ENCODE data around the gene TBC1D5.

Gene TBC1D5

GRCh38 chr3:17333446-17333845 lies 409.0 kb downstream of the TBC1D5 start:
- no peak for DNase-seq

DNA sequence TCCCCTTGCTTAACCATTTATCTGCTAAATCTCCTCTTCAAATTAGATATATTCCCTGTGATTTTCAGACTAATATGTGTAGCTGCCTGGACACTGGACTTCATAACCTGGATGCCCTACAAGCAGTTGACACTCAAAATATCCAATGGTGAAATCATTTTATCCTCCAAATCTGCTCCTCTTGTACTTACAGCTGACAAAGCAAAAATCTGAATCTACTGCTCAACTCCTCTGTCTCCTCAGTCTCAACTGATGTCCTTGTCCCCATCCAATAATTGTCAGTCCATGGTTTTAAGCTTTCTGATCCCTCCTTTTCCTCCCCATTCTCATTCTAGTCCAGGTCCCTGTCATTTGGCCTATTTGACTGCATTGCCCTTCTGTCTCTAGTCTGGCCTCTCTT lies 411.8 kb downstream of the TBC1D5 start:
- no peak for DNase-seq

GRCh38 chr3:17329927-17330326 lies 412.5 kb downstream of the TBC1D5 start:
- DNase-seq: no peak

GRCh38 chr3:17322106-17322793 lies 420.2 kb downstream of the TBC1D5 start:
- DNase-seq: no peak

DNA sequence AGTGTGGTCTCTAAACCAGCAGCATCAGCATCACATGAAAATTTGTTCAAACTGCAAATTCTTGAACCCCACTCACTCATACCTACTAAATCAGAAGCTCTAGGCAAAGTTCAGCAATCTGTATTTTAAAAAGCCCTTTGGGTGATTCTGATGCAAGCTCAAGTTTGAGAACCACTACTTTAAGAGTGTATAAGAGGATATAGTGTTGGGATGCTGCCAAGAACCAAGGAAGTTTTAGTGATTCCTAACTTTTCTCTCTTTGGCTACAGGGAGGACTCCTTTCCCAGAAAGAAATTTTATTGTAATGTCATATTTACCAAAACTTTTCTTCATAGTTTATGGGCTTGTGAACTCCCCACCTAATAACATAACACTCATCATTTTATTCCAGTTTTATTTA lies 422.2 kb downstream of the TBC1D5 start:
- DNase-seq: no peak

DNA sequence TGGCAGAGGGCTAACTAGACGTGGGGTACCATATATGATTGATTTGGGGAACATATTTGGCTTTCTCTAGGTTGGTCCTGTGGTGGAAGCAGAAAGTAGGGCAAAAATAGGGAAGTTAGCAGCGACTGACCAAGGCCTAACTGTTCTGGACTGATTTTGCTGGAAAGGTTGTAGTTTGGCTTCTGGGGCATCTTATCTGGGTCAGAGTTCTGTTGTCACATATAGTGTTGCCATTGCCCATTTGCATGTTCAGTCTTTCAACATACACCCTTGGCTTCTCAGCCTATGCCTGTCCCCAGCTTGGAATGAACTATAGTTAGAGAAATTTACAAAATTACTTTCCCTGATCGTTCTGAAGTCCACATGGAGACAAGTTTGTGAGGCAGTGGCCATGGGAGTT lies 426.5 kb downstream of the TBC1D5 start:
- DNase-seq: no peak

- no peak for DNase-seq
Measured at GRCh38 chr3:17314171-17314570, 428.3 kb downstream of the TBC1D5 start.

- no peak for DNase-seq
Measured at GRCh38 chr3:17313746-17314145, 428.7 kb downstream of the TBC1D5 start.

DNA sequence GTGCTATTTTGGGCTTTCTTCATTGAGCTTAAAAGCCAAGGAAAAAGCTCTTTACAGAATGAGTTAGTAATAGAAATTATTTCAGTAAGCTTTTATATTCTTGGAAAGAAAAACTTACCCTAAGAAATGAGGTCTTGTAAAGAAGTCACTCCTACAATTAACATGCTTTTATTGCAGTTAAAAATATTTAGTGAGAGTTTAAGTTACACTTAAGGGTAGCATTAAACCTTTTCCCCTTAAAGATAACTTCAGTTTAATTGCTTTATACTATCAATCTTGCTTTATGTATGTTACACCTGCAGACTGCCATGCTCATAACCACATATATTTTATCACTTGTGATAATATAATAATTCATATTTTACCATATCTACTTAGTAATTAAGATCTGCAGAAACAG lies 431.4 kb downstream of the TBC1D5 start:
- no peak for DNase-seq

GRCh38 chr3:17307887-17308286 lies 434.5 kb downstream of the TBC1D5 start:
- DNase-seq: no peak

GRCh38 chr3:17307482-17307881 lies 434.9 kb downstream of the TBC1D5 start:
- no peak for DNase-seq

- DNase-seq: no peak
Measured at GRCh38 chr3:17304969-17305368, 437.5 kb downstream of the TBC1D5 start.

GRCh38 chr3:17302774-17303173 lies 439.7 kb downstream of the TBC1D5 start:
- DNase-seq: no peak

DNA sequence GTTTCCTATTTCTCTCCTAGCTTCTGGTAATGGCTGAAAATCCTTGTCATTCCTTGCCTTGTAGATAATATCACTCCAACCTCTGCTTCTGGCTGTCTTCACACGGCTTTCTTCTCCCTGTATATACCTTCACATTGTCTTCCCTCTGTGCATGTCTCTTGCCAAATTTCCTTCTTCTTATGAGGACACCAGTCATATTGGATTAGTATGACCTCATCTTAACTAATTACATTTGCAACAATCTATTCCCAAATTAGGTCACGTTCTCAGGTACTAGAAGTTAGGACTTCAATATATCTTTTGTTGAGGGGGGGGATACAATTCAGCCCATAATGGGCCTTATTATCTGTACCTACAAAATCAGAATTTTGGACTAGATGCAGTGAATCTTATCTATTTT lies 440.3 kb downstream of the TBC1D5 start:
- no peak for DNase-seq

- DNase-seq: no peak
Measured at GRCh38 chr3:17301271-17301670, 441.2 kb downstream of the TBC1D5 start.

- no peak for DNase-seq
Measured at GRCh38 chr3:17300441-17300840, 442.0 kb downstream of the TBC1D5 start.

- no peak for DNase-seq
Measured at GRCh38 chr3:17298038-17298437, 444.4 kb downstream of the TBC1D5 start.

- DNase-seq: no peak
Measured at GRCh38 chr3:17292556-17292955, 449.9 kb downstream of the TBC1D5 start.

DNA sequence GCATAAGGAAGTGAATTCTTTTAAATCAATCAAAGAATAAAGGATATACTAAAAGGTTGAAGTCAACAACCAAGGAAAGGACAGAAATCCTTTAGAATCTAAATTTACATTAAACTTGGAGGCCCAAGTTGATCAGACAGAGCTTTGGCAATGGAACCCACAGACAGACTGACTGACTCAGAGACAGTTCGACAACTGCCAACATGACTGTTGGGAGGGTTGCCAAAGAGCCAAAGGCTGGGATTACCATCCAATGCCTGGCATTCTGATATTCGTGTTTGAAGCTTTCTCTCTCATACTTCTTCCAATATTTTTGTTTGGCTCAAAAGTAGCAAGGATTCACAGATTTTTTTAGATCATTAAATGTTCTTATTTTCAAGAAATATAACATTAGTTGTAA lies 451.5 kb downstream of the TBC1D5 start:
- DNase-seq: no peak

- no peak for DNase-seq
Measured at GRCh38 chr3:17288839-17289399, 453.5 kb downstream of the TBC1D5 start.

GRCh38 chr3:17287006-17287689 lies 455.3 kb downstream of the TBC1D5 start:
- DNase-seq: no peak

GRCh38 chr3:17278006-17278405 lies 464.4 kb downstream of the TBC1D5 start:
- no peak for DNase-seq

DNA sequence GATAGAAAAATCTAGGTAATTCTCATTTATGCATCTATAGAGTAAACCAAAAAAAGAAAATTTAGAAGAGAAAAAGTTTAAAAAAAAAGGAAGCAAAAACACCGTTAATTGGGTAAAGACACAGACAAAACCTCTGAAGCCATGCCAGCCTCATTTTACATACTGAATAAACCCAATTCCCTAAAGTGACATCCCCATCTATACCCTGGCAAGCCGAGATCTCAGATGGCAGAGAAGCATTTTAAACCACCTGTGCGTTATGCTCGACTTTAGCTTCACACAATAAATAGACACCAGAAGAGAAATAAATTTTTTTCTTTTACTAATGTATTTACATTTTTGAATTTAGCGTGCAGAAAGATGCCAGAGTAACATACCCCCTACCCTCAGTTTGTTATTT lies 475.6 kb downstream of the TBC1D5 start:
- DNase-seq: no peak

- DNase-seq: no peak
Measured at GRCh38 chr3:17261627-17262369, 480.6 kb downstream of the TBC1D5 start.
